Right lobe of liver (tissue), 6 donors: ENCODE results near the gene COPG1. TPM values are rescaled to one million over a fixed set of nuclear protein-coding genes. Genes with fewer than 3 reads are reported as not detected.

ENCODE experiments used
- ATAC-seq, 4 donors: fragments of 200-7000 bp; cut with Tn5 transposase; one replicate each; pipeline ENCODE4 v1.9.1; 2020; ENCODE audit warnings: mild to moderate bottlenecking in 4 of 4, moderate library complexity in 4 of 4
- DNase-seq, 3 donors: peaks; one replicate each; pipeline ENCODE4 v3.0.0-alpha.2; 2020
- H3K27ac ChIP-seq, 3 donors: fragments of 200-600 bp; one replicate each; pipeline ENCODE4 v1.8.0; 2022
- H3K27me3 ChIP-seq, 2 donors: fragments of 200-600 bp; one replicate each; pipeline ENCODE4 v1.8.0; 2022
- H3K36me3 ChIP-seq, 4 donors: fragments of 200-600 bp; sonication (generic) in 1 of 4; one replicate each; pipeline versions ENCODE4 v1.5.1 to v1.8.0; 2017 to 2022; ENCODE audit warnings: control low read depth in 1 of 4
- H3K4me1 ChIP-seq, 4 donors: fragments of 200-600 bp; sonication (generic) in 1 of 4; one replicate each; pipeline versions ENCODE4 v1.5.1 to v1.8.0; 2017 to 2022; ENCODE audit warnings: control low read depth in 1 of 4
- H3K4me3 ChIP-seq, 3 donors: fragments of 200-600 bp; one replicate each; pipeline ENCODE4 v1.8.0; 2022
- H3K9me3 ChIP-seq, 4 donors: fragments of 200-600 bp; sonication (generic) in 1 of 4; one replicate each; pipeline versions ENCODE4 v1.5.1 to v1.8.0; 2017 to 2022; ENCODE audit warnings: control low read depth in 1 of 4
- POLR2A ChIP-seq: fragments of 450-650 bp; IDR thresholded peaks from one replicate; pipeline ENCODE4 v1.6.1; 2017; ENCODE audit warnings: antibody characterized with exemption, mild to moderate bottlenecking
- WGBS: methylation state at CpG from one replicate; pipeline ENCODE4 v1.1.6; 2018; ENCODE audit warnings: low coverage, low lambda C conversion rate; ENCODE audit not compliant: insufficient coverage; ENCODE audit errors: missing lambda C conversion rate; 5-methylcytosine and 5-hydroxymethylcytosine counted together
- intact Hi-C, 2 donors: fragments of 100-400 bp; cut with DNase I; formaldehyde crosslinking; loops; one replicate each; pipeline versions ENCODE4 v1.11.2 to v1.14.1; 2022
- total RNA-seq, 6 experiments: library from RNA; depleted of rRNA in 2 of 6; stranded (reverse); fragments of >200 nt in 2 of 6; fragmentation: NEBNext Ultra II Directional in 3 of 6; extraction: Animal tissue kit (Norgen Biotek cat#: 25700) in 3 of 6; gene quantifications; one replicate each; pipeline versions ENCODE4 v1.1.0 to v1.2.4, GENCODE V29; 2016 to 2023
- TF ChIP-seq, protein P1 (sequence below), 4 donors: fragments of 200-600 bp in 3 of 4; fragments of 450-650 bp in 1 of 4; IDR thresholded peaks; one replicate each; pipeline versions ENCODE4 v1.5.1 to v1.8.0; 2016 to 2022; ENCODE audit warnings: antibody characterized with exemption in 4 of 4, mild to moderate bottlenecking in 2 of 4
- donor health status: DM: no; HTN: yes; CAD: no.
- donor health status: DM: no; HTN: no; CAD: no.
- donor health status: DM: no; HTN: no; CAD: no.
- donor health status: DM: no; HTN: yes; CAD: no.
- donor health status: DM: no; HTN: yes; CAD: no.

Gene COPG1
- total RNA-seq, 6 experiments from 2014 or later = 75.9 to 140 (median 119) TPM

GRCh38 chr3:129308636-129309035 is 59.2 kb downstream of the COPG1 start:
- no peak overlapping the region for H3K4me3 ChIP-seq
- H3K4me1 ChIP-seq = peaks cover 0 to 4% (median under 1%) of the 10 kb centered on the region in 4 donors
- 80% methylated on average over 3 of the region's 3 CpGs for WGBS
- H3K27me3 ChIP-seq = no peaks in the 10 kb centered on the region
- no peaks in the 10 kb centered on the region for H3K9me3 ChIP-seq
- DNase-seq (no peak), ATAC-seq (no peak)
- intact Hi-C loops = no loop called here
- peaks cover 0 to 15% (median 9%) of the 10 kb centered on the region in 4 donors for H3K36me3 ChIP-seq
- H3K27ac ChIP-seq = no peak overlapping the region
- no peak for TF ChIP-seq POLR2A
- TF ChIP-seq, protein P1, sequence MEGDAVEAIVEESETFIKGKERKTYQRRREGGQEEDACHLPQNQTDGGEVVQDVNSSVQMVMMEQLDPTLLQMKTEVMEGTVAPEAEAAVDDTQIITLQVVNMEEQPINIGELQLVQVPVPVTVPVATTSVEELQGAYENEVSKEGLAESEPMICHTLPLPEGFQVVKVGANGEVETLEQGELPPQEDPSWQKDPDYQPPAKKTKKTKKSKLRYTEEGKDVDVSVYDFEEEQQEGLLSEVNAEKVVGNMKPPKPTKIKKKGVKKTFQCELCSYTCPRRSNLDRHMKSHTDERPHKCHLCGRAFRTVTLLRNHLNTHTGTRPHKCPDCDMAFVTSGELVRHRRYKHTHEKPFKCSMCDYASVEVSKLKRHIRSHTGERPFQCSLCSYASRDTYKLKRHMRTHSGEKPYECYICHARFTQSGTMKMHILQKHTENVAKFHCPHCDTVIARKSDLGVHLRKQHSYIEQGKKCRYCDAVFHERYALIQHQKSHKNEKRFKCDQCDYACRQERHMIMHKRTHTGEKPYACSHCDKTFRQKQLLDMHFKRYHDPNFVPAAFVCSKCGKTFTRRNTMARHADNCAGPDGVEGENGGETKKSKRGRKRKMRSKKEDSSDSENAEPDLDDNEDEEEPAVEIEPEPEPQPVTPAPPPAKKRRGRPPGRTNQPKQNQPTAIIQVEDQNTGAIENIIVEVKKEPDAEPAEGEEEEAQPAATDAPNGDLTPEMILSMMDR (IDR thresholded peaks at IDR 0.05) = no peak

GRCh38 chr3:129310111-129311011 is 61.0 kb downstream of the COPG1 start:
- Histone ChIP-seq H3K27me3 (no peaks in the 10 kb centered on the region), H3K4me1 (peaks cover 0 to 16% (median 6%) of the 10 kb centered on the region in 4 donors), H3K36me3 (peaks cover 0 to 2% (median 0%) of the 10 kb centered on the region in 4 donors), H3K4me3 (no peak overlapping the region), H3K27ac (no peak overlapping the region), H3K9me3 (no peaks in the 10 kb centered on the region)
- TF ChIP-seq, protein P1 (IDR thresholded peaks at IDR 0.05) = no peak
- intact Hi-C loops = no loop called here
- DNase-seq (no peak), ATAC-seq (peak in 1 of 4 donors; percentile 20)
- 53% methylated on average over 5 of the region's 7 CpGs for WGBS

DNA sequence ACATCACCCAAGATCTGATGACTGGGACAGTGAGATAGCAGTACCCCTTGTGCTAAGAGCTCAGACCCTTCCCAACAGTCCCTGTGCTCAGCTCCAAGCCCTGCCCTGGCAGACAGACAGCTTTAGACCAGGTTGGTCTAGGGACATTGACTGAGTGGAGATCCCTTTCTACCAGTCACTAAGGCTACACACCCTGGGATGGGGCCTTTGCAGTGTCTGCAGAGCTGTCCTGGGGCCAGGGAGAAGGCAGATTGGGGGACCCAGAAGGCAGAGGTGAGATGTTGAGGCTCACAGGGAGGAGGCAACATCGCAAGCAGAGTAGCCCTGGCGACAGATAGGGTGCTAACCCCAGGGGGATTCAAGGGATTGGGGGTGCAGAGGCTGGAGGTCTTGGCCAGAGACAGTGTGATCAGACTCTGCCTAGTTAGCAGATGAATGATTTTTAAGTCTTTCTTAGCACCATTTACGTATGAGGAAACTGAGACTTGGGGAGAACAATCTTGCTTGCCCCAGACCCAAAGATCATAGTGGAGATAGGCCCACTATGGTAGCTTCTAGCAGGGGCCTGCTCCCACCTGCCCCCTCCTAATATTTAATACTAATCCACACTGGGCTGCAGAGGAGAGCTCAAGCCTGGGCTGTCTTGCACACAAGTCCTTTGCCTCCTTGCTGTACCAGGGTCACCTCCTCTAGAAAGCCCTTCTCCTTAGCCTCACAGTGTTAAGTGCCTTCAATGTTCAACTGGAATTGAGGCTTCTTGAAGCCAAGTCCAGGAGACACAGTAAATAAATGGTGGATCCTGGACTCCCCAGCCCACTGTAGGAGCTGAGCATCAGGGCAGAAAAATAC is 61.9 kb downstream of the COPG1 start:
- WGBS = no CpG with 5 or more reads among the region's 3 CpGs
- Histone ChIP-seq H3K4me3 (no peak overlapping the region), H3K27ac (no peak overlapping the region), H3K27me3 (no peaks in the 10 kb centered on the region), H3K36me3 (no peaks in the 10 kb centered on the region), H3K4me1 (peaks cover 0 to 16% (median 6%) of the 10 kb centered on the region in 4 donors), H3K9me3 (no peaks in the 10 kb centered on the region)
- DNase-seq (no peak), ATAC-seq (no peak)
- no peak for TF ChIP-seq POLR2A
- TF ChIP-seq, protein P1 (IDR thresholded peaks at IDR 0.05) = no peak
- intact Hi-C loops = no loop called here

DNA sequence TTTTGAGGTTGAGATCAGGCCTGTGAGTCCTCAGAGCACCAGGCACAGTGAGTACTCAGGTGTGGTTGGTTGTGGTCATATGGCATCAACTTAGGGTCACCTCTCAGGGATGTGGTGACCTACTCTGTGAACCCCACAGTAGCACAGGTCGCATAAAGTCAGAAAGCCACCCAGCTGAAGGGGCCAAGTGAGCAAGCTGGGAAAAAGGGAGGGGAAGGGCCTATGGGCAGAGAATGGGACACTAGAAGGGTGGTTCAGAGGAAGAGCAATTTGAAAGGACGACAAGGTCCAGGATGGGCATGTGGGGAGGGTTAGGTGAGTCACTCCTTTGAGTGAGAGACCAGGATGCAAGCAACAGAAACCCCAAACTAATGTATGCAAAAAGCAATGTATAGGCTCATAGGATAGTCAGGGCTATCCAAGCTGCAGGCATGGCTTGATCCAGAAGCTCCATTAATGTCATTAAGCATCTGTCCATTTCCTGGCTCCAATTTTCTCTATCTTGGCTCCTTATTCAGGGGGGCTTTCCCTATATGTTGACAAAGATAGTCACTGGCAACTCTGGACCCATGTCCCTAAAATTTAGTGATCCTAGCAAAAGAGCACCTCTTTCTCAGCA is 62.7 kb downstream of the COPG1 start:
- ATAC-seq (no peak), DNase-seq (no peak)
- Histone ChIP-seq H3K27ac (no peak overlapping the region), H3K36me3 (no peaks in the 10 kb centered on the region), H3K4me1 (peaks cover 0 to 20% (median 6%) of the 10 kb centered on the region in 4 donors), H3K9me3 (no peaks in the 10 kb centered on the region), H3K27me3 (no peaks in the 10 kb centered on the region), H3K4me3 (no peak overlapping the region)
- TF ChIP-seq, protein P1 (IDR thresholded peaks at IDR 0.05) = no peak
- TF ChIP-seq POLR2A = no peak
- intact Hi-C loops = no loop called here
- 92% methylated on average over 2 of the region's 2 CpGs for WGBS
